Right atrium auricular region (tissue), 2 donors: ENCODE results near the gene S100A7A. TPM values are rescaled to one million over a fixed set of nuclear protein-coding genes. Genes with fewer than 3 reads are reported as not detected.

Experiments used
- DNase-seq: peaks from one replicate; pipeline ENCODE4 v3.0.0-alpha.2; 2019; ENCODE audit warnings: low spot score
- H3K27ac ChIP-seq, 2 donors: fragments of 200-600 bp; sonication (generic); 1 replicate in 1 of 2; 2 replicates in 1 of 2; pipeline ENCODE4 v1.5.1; 2016 to 2019
- H3K27me3 ChIP-seq, 2 donors: fragments of 200-600 bp; sonication (generic); one replicate each; pipeline versions ENCODE4 v1.5.1 to v1.6.0; 2017 to 2019
- H3K36me3 ChIP-seq: fragments of 200-600 bp; sonication (generic); one replicate; pipeline ENCODE4 v1.5.1; 2016
- H3K4me1 ChIP-seq, 2 donors: fragments of 200-600 bp; sonication (generic); one replicate each; pipeline versions ENCODE4 v1.5.1 to v1.6.0; 2017 to 2019
- H3K4me3 ChIP-seq, 2 donors: fragments of 200-600 bp; sonication (generic); 1 replicate in 1 of 2; 2 replicates in 1 of 2; pipeline ENCODE4 v1.5.1; 2017 to 2019; ENCODE audit warnings: mild to moderate bottlenecking in 1 of 2, moderate library complexity in 1 of 2
- H3K9me3 ChIP-seq, 2 donors: fragments of 200-600 bp; sonication (generic); one replicate each; pipeline ENCODE4 v1.5.1; 2019
- CTCF ChIP-seq, 2 donors: fragments of 200-600 bp; sonication (generic); IDR thresholded peaks; one replicate each; pipeline ENCODE4 v1.5.1; 2019; ENCODE audit warnings: antibody characterized with exemption in 2 of 2
- total RNA-seq, 2 donors: library from RNA; depleted of rRNA; stranded (reverse); fragments of >200 nt; gene quantifications; one replicate each; pipeline ENCODE4 v1.1.0, GENCODE V29; 2016

S100A7A gene
- total RNA-seq, 2 donors from 2014 or later = not detected

- no peak for DNase-seq
- TF ChIP-seq CTCF (IDR thresholded peaks at IDR 0.05) = no peak
- Histone ChIP-seq H3K27me3 (no peaks in the 10 kb centered on the region), H3K4me1 (peaks cover 0 to 4% of the 10 kb centered on the region in 2 donors), H3K27ac (no peak overlapping the region), H3K36me3 (no peaks in the 10 kb centered on the region), H3K9me3 (no peaks in the 10 kb centered on the region), H3K4me3 (no peak overlapping the region)
These were observed 24.1 kb upstream of the S100A7A start for GRCh38 chr1:153392258-153392657.

GRCh38 chr1:153392822-153393221, 23.5 kb upstream of the S100A7A start:
- Histone ChIP-seq H3K27me3 (no peaks in the 10 kb centered on the region), H3K27ac (no peak overlapping the region), H3K36me3 (no peaks in the 10 kb centered on the region), H3K4me1 (peaks cover 0 to 4% of the 10 kb centered on the region in 2 donors), H3K4me3 (no peak overlapping the region), H3K9me3 (no peaks in the 10 kb centered on the region)
- TF ChIP-seq CTCF (IDR thresholded peaks at IDR 0.05) = no peak
- DNase-seq = no peak

- Histone ChIP-seq H3K36me3 (no peaks in the 10 kb centered on the region), H3K27ac (no peak overlapping the region), H3K27me3 (no peaks in the 10 kb centered on the region), H3K4me1 (peaks cover 0 to 4% of the 10 kb centered on the region in 2 donors), H3K9me3 (no peaks in the 10 kb centered on the region), H3K4me3 (no peak overlapping the region)
- TF ChIP-seq CTCF (IDR thresholded peaks at IDR 0.05) = no peak
- peak; percentile 26 for DNase-seq
These were observed 22.4 kb upstream of the S100A7A start for GRCh38 chr1:153393926-153394325.

- no peak for DNase-seq
- Histone ChIP-seq H3K9me3 (no peaks in the 10 kb centered on the region), H3K27me3 (no peaks in the 10 kb centered on the region), H3K4me1 (peaks cover 0 to 4% of the 10 kb centered on the region in 2 donors), H3K36me3 (no peaks in the 10 kb centered on the region), H3K4me3 (no peak overlapping the region), H3K27ac (no peak overlapping the region)
- no peak for TF ChIP-seq CTCF (IDR thresholded peaks at IDR 0.05)
These were observed 21.9 kb upstream of the S100A7A start for GRCh38 chr1:153394391-153394790.

GRCh38 chr1:153395136-153395685, 21.1 kb upstream of the S100A7A start:
- H3K4me1 ChIP-seq = peaks cover 0 to 4% of the 10 kb centered on the region in 2 donors
- no peak overlapping the region for H3K4me3 ChIP-seq
- no peak for TF ChIP-seq CTCF (IDR thresholded peaks at IDR 0.05)
- no peaks in the 10 kb centered on the region for H3K36me3 ChIP-seq
- H3K27ac ChIP-seq = no peak overlapping the region
- DNase-seq = peak; percentile 40
- no peaks in the 10 kb centered on the region for H3K27me3 ChIP-seq
- H3K9me3 ChIP-seq = no peaks in the 10 kb centered on the region

- Histone ChIP-seq H3K27me3 (no peaks in the 10 kb centered on the region), H3K9me3 (no peaks in the 10 kb centered on the region), H3K27ac (no peak overlapping the region), H3K4me3 (no peak overlapping the region), H3K4me1 (peaks cover 0 to 4% of the 10 kb centered on the region in 2 donors), H3K36me3 (no peaks in the 10 kb centered on the region)
- peak; percentile 23 for DNase-seq
- no peak for TF ChIP-seq CTCF (IDR thresholded peaks at IDR 0.05)
These were observed 20.5 kb upstream of the S100A7A start for GRCh38 chr1:153395776-153396175.
